OCI-M1 (cell line): Measurements from ENCODE around the gene SPIRE2.

Experiments
- DNase-seq: peaks from one replicate; lab custom pipeline; 2025; lab: John Stamatoyannopoulos, UW

SPIRE2 gene

DNA sequence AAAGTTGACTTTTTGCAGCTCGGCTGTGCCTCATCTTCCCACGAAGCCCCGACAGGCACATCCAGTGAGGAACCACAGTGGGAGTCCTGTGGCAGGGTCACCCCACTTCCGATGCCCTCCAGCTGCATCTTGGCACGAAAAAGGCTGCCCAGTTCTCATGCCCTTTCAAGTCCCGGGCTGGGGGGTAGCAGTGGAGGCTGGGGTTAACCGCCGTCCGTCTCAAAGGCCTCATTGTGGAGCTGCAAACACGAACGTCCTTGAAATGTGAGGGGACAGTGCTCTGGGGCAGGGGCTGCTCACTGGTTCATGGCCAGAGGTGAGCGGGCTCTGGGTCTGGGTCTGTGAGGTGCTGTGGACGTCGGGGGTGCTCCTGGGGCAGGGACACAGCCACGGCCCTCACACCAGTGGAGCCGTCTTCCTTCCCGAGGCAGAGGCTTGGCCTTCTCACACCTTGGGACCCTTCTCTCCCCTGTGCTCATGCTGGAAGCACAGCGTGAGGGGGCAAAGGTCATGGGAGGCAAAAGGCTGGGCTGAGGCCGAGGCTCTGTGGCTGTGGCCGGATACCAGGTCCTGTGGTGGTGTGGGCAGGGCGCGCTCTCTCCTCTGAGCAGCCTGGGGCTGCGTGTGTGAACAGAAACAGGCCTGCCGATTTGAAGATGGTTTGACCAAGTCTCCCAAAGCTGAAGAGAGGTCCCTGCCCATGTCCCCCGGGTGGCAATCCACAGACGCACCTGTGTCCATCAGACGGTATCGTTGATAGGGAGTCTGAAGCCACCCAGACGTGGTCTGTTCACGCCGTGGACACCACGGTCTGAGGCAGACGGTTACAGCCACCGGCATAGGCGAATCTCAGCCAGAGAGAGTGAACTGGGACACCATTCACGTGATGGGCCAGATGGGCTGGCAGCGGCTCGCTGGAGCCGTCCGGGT, 87.3 kb downstream of the SPIRE2 start:
- DNase-seq, result no peak

DNA sequence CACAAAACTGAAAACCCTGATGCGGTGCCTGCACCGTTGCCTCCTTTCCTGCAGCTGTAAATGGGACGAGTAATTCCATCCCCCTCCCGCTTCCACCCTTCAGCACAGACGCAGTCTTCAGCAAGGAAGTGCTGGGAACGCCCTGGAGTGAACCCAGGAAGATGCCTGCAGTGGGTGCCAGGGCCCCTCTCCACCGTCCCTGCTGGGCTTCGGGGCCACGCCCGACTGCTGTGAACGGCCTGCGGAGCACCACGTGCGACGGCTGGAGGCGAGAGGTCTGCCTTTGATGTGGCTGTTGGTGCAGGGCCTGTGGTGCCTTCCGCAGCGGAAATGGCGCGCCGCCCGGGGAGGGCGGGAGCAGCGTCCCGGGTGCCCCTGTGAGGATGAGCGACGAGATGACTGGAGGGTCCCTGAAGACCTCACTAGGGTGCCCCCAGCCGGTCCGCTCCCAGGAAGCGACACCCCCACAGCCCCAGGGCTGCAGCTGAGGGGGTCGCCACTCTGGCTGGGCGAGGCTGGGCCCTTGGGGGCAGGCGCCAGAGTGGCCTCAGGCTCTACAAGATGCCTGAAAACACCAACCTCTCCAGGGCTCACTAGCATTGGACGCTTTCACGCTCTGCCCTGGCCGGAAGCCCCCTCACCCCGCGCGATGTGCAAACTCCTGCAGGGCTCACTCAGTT, 89.6 kb downstream of the SPIRE2 start:
- peak; percentile 92 for DNase-seq

DNA sequence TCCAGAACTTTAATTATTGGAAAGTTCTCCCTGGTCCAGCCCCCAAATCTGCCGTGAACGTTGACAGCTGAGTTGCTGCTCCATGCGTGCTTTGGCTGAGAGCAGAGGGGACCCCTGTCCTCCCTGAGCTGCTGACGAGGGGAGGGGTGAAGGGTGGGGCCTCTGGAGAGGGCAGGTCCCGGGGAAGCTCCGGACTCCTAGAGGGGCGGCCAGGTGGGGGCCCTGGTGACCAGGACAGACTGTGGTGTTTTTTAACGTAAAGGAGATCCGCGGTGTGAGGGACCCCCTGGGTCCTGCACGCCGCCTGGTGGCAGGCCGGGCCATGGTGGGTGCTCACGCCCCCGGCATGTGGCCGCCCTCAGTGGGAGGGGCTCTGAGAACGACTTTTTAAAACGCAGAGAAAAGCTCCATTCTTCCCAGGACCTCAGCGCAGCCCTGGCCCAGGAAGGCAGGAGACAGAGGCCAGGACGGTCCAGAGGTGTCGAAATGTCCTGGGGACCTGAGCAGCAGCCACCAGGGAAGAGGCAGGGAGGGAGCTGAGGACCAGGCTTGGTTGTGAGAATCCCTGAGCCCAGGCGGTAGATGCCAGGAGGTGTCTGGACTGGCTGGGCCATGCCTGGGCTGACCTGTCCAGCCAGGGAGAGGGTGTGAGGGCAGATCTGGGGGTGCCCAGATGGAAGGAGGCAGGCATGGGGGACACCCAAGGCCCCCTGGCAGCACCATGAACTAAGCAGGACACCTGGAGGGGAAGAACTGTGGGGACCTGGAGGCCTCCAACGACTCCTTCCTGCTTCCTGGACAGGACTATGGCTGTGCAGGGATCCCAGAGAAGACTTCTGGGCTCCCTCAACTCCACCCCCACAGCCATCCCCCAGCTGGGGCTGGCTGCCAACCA, 90.4 kb downstream of the SPIRE2 start, which contains the start of gene MC1R:
TSS of gene MC1R (plus strand) at position 410 of the 895 bp plus-strand sequence. CDS start at position 807, 397 bp downstream.
- peak; percentile 74 for DNase-seq

DNA sequence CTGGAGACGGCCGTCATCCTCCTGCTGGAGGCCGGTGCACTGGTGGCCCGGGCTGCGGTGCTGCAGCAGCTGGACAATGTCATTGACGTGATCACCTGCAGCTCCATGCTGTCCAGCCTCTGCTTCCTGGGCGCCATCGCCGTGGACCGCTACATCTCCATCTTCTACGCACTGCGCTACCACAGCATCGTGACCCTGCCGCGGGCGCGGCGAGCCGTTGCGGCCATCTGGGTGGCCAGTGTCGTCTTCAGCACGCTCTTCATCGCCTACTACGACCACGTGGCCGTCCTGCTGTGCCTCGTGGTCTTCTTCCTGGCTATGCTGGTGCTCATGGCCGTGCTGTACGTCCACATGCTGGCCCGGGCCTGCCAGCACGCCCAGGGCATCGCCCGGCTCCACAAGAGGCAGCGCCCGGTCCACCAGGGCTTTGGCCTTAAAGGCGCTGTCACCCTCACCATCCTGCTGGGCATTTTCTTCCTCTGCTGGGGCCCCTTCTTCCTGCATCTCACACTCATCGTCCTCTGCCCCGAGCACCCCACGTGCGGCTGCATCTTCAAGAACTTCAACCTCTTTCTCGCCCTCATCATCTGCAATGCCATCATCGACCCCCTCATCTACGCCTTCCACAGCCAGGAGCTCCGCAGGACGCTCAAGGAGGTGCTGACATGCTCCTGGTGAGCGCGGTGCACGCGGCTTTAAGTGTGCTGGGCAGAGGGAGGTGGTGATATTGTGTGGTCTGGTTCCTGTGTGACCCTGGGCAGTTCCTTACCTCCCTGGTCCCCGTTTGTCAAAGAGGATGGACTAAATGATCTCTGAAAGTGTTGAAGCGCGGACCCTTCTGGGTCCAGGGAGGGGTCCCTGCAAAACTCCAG, 91.5 kb downstream of the SPIRE2 start:
- no peak for DNase-seq

DNA sequence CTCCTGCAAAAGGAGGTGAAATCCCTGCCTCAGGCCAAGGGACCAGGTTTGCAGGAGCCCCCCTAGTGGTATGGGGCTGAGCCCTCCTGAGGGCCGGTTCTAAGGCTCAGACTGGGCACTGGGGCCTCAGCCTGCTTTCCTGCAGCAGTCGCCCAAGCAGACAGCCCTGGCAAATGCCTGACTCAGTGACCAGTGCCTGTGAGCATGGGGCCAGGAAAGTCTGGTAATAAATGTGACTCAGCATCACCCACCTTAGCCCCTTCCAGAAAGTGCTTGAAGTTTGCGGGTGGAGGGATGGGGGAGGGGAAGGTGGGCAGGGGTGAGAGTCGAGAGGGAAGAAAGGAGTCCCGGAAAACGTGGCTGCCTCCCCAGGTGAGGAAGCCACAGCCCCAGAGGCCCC, 92.4 kb downstream of the SPIRE2 start:
- DNase-seq, result no peak
